PC-3 (cell line): ENCODE data around the gene TSGA10. TPM values are rescaled to one million over a fixed set of nuclear protein-coding genes. Genes with fewer than 3 reads are reported as not detected.
"Not testable (repeated sequence)": the region's sequence is repeated elsewhere in the genome, so short reads cannot be mapped to it uniquely, and the experiment has no call there.

Experiments used
- ATAC-seq: fragments of 200-7000 bp; cut with Tn5 transposase; 2 replicates; pipeline ENCODE4 v1.9.1; 2020; ENCODE audit warnings: mild to moderate bottlenecking, moderate library complexity
- BruUV-seq: library from RNA; stranded (reverse); fragments of 400-500 nt; replicated peaks from 2 replicates; lab custom pipeline; 2021; lab: Mats Ljungman, UMichigan
- CTCF ChIA-PET: fragments of 300-600 bp; sonication (Branson Sonifier 250); formaldehyde crosslinking; loops from one replicate; lab custom pipeline; 2022; ENCODE audit warnings: antibody characterized with exemption; lab: Charles Lee
- POLR2A ChIA-PET: fragments of 300-600 bp; sonication (Branson Sonifier 250); formaldehyde crosslinking; loops from one replicate; lab custom pipeline; 2022; ENCODE audit warnings: antibody characterized with exemption; ENCODE audit not compliant: unreplicated experiment; lab: Charles Lee
- DNase-seq: peaks from one replicate; pipeline ENCODE4 v3.0.0-alpha.2; 2015
- H2AFZ ChIP-seq: fragments of 300-600 bp; sonication (generic); 2 replicates; pipeline ENCODE4 v1.6.0; 2016; ENCODE audit warnings: antibody characterized with exemption, low read length
- H3F3A ChIP-seq: fragments of 300-600 bp; sonication (generic); one replicate; pipeline ENCODE4 v1.6.0; 2017; ENCODE audit warnings: antibody characterized with exemption, low read length, control low read depth, mild to moderate bottlenecking; ENCODE audit not compliant: unreplicated experiment
- H3K27ac ChIP-seq: fragments of 300-600 bp; sonication (generic); 2 replicates; pipeline ENCODE4 v1.5.1; 2016; ENCODE audit warnings: mild to moderate bottlenecking, low read length
- H3K27me3 ChIP-seq: fragments of 300-600 bp; sonication (generic); 2 replicates; pipeline ENCODE4 v1.6.1; 2016; ENCODE audit warnings: low read length, mixed read lengths
- H3K36me3 ChIP-seq: fragments of 300-600 bp; sonication (generic); 2 replicates; pipeline ENCODE4 v1.6.1; 2016; ENCODE audit warnings: low read depth, mixed run types, low read length, mixed read lengths
- H3K4me1 ChIP-seq: fragments of 300-600 bp; sonication (generic); 2 replicates; pipeline ENCODE4 v1.5.1; 2016; ENCODE audit warnings: low read length; ENCODE audit not compliant: insufficient read depth
- H3K4me2 ChIP-seq: fragments of 300-600 bp; sonication (generic); 2 replicates; pipeline ENCODE4 v1.6.0; 2016; ENCODE audit warnings: low read length
- H3K4me3 ChIP-seq: fragments of 300-600 bp; sonication (generic); 2 replicates; pipeline ENCODE4 v1.5.1; 2016; ENCODE audit warnings: mild to moderate bottlenecking, low read length, mixed read lengths
- H3K79me2 ChIP-seq: fragments of 300-600 bp; sonication (generic); 2 replicates; pipeline ENCODE4 v1.6.1; 2017; ENCODE audit warnings: low read length, mixed read lengths
- H3K9ac ChIP-seq: fragments of 300-600 bp; sonication (generic); 2 replicates; pipeline ENCODE4 v1.6.0; 2016; ENCODE audit warnings: mild to moderate bottlenecking, low read length
- H3K9me2 ChIP-seq: fragments of 300-600 bp; sonication (generic); replicated peaks from 2 replicates; pipeline ENCODE4 v1.6.1; 2016; ENCODE audit warnings: mixed run types, low read length, mixed read lengths
- H3K9me3 ChIP-seq: fragments of 300-600 bp; sonication (generic); 2 replicates; pipeline ENCODE4 v1.6.1; 2016; ENCODE audit warnings: low read length, mixed read lengths
- H4K20me1 ChIP-seq: fragments of 300-600 bp; sonication (generic); 2 replicates; pipeline ENCODE4 v1.6.1; 2016; ENCODE audit warnings: low read length, mixed read lengths
- CTCF ChIP-seq: fragments of 300-600 bp; sonication (generic); conservative IDR thresholded peaks from 2 replicates; pipeline ENCODE4 v1.5.1; 2017; ENCODE audit warnings: antibody characterized with exemption, low read depth, mild to moderate bottlenecking, low read length
- EZH2 ChIP-seq: fragments of 300-600 bp; sonication (generic); IDR thresholded peaks from one replicate; pipeline ENCODE4 v1.6.1; 2017; ENCODE audit warnings: antibody characterized with exemption, mild to moderate bottlenecking, low read length; ENCODE audit not compliant: unreplicated experiment
- EZH2phosphoT487 ChIP-seq: fragments of 300-600 bp; sonication (generic); IDR thresholded peaks from 2 replicates; pipeline ENCODE4 v1.6.1; 2018; ENCODE audit warnings: mild to moderate bottlenecking, antibody characterized with exemption, low read length, borderline replicate concordance
- intact Hi-C: fragments of 100-400 bp; cut with micrococcal nuclease; formaldehyde crosslinking; loops from 2 replicates; pipeline ENCODE4 v1.9.0; 2023
- total RNA-seq: library from RNA; depleted of rRNA; stranded (reverse); fragments of >200 nt; gene quantifications from 2 replicates; pipeline ENCODE4 v1.2.3, GENCODE V29; 2014

The TSGA10 gene
- total RNA-seq, 1 experiment from 2014 or later = 8.9 TPM

DNA sequence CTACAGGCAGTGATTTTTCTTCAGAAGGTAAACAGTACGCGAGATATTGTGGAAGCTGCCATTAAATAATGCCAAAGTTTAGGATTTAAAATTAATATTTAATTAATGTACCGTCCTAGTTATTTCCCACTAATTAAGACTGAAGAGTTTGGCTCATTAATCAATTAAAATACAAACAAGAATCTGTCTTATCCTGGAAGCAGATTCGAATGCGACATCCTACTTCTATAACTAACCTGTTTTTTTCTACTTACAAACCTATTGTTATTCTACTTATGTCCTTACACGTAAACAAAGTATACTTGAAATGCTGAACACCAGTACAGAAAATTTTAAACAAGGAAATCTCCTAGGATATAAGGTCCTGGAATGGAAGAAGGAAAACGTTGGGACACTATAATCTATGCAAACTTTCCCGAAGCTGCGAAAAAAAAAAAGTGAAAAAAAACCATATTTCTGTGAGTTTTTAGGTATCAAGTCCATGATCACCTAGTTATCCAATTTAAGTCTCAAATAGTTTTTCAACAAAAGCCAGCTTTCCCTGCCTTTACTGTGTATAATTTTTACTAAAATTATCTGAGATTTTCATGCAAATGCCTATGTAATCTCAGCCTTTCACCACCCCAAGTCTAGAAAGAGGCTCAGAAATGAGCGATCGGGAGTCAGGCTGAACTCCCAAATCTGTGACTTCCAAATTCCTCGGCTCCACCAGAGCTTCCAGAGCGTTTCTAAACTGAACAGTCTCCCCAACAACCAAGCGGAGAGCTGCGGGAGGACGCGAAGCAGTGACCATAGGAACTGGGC lies 14.5 kb downstream of the TSGA10 start:
- BruUV-seq = TSS peak; percentile 34
- ATAC-seq (no peak), DNase-seq (peak; percentile 37)
- no peaks in the 10 kb centered on the region for H3K9me2 ChIP-seq
- peaks cover 26% of the 10 kb centered on the region for H3K79me2 ChIP-seq
- H3K4me3 ChIP-seq = peak overlapping the region; percentile 88
- ChIA-PET POLR2A (interaction anchor here (0.7 to 1.1 kb wide), 3 partner anchors 15 to 1423 kb away, joined by 3 read pairs; partner anchors contain the start of genes LIPT1, PDCL3 and TSGA10), CTCF (no interaction called here)
- intact Hi-C loops = loop anchor here (2.0 kb wide), 1 partner anchor 15 kb away; the partner anchor contains the start of genes LIPT1 and TSGA10
- TF ChIP-seq EZH2 (no peak), EZH2phosphoT487 (no peak), CTCF (no peak)
- H4K20me1 ChIP-seq = no peaks in the 10 kb centered on the region
- H3F3A ChIP-seq = no peaks in the 10 kb centered on the region
- H3K9ac ChIP-seq = peak overlapping the region; percentile 71
- peaks cover 20% of the 10 kb centered on the region for H3K4me1 ChIP-seq
- no peaks in the 10 kb centered on the region for H3K27me3 ChIP-seq
- H3K27ac ChIP-seq = no peak overlapping the region
- peak overlapping the region; percentile 95 for H2AFZ ChIP-seq
- no peaks in the 10 kb centered on the region for H3K36me3 ChIP-seq
- peak overlapping the region; percentile 98 for H3K4me2 ChIP-seq
- H3K9me3 ChIP-seq = no peaks in the 10 kb centered on the region

- ATAC-seq = no peak
- H3K27me3 ChIP-seq = no peaks in the 10 kb centered on the region
- CTCF ChIA-PET = no interaction called here
These were observed 15.7 kb downstream of the TSGA10 start for GRCh38 chr2:99139003-99139402.

DNA sequence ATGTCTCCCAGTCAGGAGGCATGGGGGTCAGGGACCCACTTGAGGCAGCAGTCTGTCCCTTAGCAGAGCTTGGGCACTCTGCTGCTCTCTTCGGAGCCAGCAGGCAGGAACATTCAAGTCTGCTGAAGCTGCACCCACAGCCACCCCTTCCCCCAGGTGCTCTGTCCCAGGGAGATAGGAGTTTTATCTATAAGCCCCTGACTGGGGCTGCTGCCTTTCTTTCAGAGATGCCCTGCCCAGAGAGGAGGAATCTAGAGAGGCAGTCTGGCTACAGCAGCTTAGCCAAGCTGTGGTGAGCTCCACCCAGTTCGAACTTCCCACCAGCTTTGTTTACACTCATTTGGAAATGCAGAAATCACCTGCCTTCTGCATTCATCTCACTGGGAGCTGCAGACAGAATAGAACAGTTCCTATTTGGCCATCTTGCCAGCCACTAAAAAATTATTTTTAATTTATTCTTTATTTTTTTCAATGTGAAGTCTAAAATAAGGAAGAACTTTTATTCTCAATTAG lies 19.6 kb downstream of the TSGA10 start:
- H3K79me2 ChIP-seq = peaks cover 21% of the 10 kb centered on the region
- ATAC-seq, H3K9me2 ChIP-seq, H3F3A ChIP-seq, H3K27ac ChIP-seq, H3K36me3 ChIP-seq, H3K4me1 ChIP-seq, H4K20me1 ChIP-seq, intact Hi-C loops, H3K4me3 ChIP-seq, BruUV-seq, CTCF ChIA-PET, H3K9ac ChIP-seq, H2AFZ ChIP-seq, DNase-seq, H3K9me3 ChIP-seq, H3K4me2 ChIP-seq, H3K27me3 ChIP-seq: not testable (repeated sequence)
- POLR2A ChIA-PET = interaction anchor here (0.6 kb wide), 1 partner anchor 8 kb away, joined by 3 read pairs; no protein-coding TSS in a partner anchor

More at GRCh38 chr2:99139003-99139402, 15.7 kb downstream of the TSGA10 start:
- Histone ChIP-seq H3K4me2 (peak overlapping the region; percentile 98; the same call in 1 of the 2 replicates), H4K20me1 (no peaks in the 10 kb centered on the region), H3K9me3 (no peaks in the 10 kb centered on the region), H3K9ac (no peak overlapping the region), H3K4me1 (peaks cover 20% of the 10 kb centered on the region), H3K4me3 (no peak overlapping the region; the same call in 1 of the 2 replicates), H3K79me2 (peaks cover 26% of the 10 kb centered on the region), H3K27ac (no peak overlapping the region), H3F3A (no peaks in the 10 kb centered on the region), H3K36me3 (no peaks in the 10 kb centered on the region), H3K9me2 (no peaks in the 10 kb centered on the region), H2AFZ (no peak overlapping the region)
- intact Hi-C loops = no loop called here
- TF ChIP-seq CTCF (no peak), EZH2phosphoT487 (no peak), EZH2 (no peak)
- POLR2A ChIA-PET = no interaction called here
- DNase-seq = no peak
- BruUV-seq = no TSS peak
